IgD-negative memory B cell (primary cell): ENCODE measurements around the gene ZNF605. TPM values are rescaled to one million over a fixed set of nuclear protein-coding genes. Genes with fewer than 3 reads are reported as not detected.
A peak's percentile ranks its signal among the peaks of the same experiment; 100 is the strongest.
"Not testable (repeated sequence)": the region's sequence is repeated elsewhere in the genome, so short reads cannot be mapped to it uniquely, and the experiment has no call there.

ENCODE experiments used
- H3K27ac Mint-ChIP-seq, 3 donors: one replicate each; pipeline ENCODE4 v1.8.0; 2020 to 2022; ENCODE audit warnings: mild to moderate bottlenecking in 3 of 3, mixed read lengths in 3 of 3, moderate library complexity in 1 of 3
- H3K27me3 Mint-ChIP-seq: one replicate; pipeline ENCODE4 v1.8.0; 2021; ENCODE audit warnings: mixed read lengths
- H3K36me3 Mint-ChIP-seq: one replicate; pipeline ENCODE4 v1.8.0; 2020; ENCODE audit warnings: mild to moderate bottlenecking, mixed read lengths
- H3K4me1 Mint-ChIP-seq, 3 donors: one replicate each; pipeline ENCODE4 v1.8.0; 2020 to 2022; ENCODE audit warnings: mixed read lengths in 3 of 3, mild to moderate bottlenecking in 1 of 3
- H3K4me3 Mint-ChIP-seq, 4 donors: one replicate each; pipeline ENCODE4 v1.8.0; 2020 to 2022; ENCODE audit warnings: mild to moderate bottlenecking in 4 of 4, mixed read lengths in 4 of 4, moderate library complexity in 3 of 4
- H3K9me3 Mint-ChIP-seq, 3 donors: one replicate each; pipeline ENCODE4 v1.8.0; 2020 to 2021; ENCODE audit warnings: mixed read lengths in 3 of 3, mild to moderate bottlenecking in 1 of 3
- polyA plus RNA-seq: library from polyadenylated mRNA; unstranded; fragments of 300-500 nt; fragmentation: Illumina TruSeq; gene quantifications from one replicate; pipeline ENCODE4 v1.2.3, GENCODE V29; 2021

ZNF605 gene
- 3.6 TPM for polyA plus RNA-seq

DNA sequence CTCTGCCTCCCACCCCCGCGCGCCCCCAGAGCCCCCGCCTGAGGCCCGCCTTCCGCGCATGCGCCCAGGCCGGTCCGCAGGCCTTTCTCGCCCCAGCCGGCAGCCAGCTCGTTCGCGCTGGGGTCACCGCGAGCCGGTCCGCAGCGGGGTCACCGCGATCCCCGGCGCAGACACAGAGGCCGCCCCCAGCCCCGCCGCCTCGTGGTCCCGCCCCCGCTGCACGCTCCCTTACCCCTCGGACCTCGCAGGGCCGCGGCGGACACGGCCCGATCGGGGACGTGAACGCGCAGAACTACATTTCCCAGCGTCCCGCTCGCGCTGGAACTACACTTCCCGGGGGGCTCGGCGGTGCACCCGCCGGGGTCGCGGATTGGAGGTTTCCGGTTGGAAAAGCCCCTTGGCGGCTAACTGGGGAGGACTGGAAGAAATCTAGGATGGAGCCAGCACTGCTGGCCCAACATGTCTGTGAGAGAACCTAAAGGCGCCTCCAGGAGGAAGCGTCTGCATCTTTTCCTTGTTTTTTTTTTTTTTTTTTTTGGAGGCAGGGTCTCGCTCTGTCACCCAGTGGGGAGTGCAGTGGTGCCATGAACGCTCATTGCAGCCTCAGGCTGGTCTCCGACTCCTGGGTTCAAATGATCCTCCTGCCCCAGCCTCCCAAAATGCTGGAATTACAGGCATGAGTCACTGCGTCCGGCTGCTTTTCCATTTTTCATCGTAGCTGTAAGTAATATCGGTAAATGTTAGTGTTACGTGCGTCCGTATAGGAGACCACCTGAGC is at the start of gene ZNF605:
Gene ZNF605 (minus strand): TSS at position 296 of the 778 bp plus-strand sequence. CDS start 10,671 bp downstream, outside the sequence.
- Mint-ChIP-seq H3K27me3 (no peaks in the 10 kb centered on the region), H3K4me1 (peaks cover 16 to 23% (median 23%) of the 10 kb centered on the region in 3 donors), H3K27ac (peak within 1 kb of the TSS; percentile 74 to 97 (median 95)), H3K4me3 (peak within 1 kb of the TSS; percentile 93 to 99 (median 96)), H3K36me3 (peaks cover 4% of the 10 kb centered on the region), H3K9me3 (peaks cover 0 to 3% (median 2%) of the 10 kb centered on the region in 3 donors)

- Mint-ChIP-seq H3K36me3 (peaks cover 38% of the 10 kb centered on the region), H3K9me3 (peaks cover 9 to 27% (median 12%) of the 10 kb centered on the region in 3 donors), H3K4me3 (no peak overlapping the region), H3K27me3 (no peaks in the 10 kb centered on the region), H3K27ac (no peak overlapping the region), H3K4me1 (peaks cover 0 to 3% (median 2%) of the 10 kb centered on the region in 3 donors)
These were observed 42.6 kb upstream of the ZNF605 start for GRCh38 chr12:132998741-132999140.

DNA sequence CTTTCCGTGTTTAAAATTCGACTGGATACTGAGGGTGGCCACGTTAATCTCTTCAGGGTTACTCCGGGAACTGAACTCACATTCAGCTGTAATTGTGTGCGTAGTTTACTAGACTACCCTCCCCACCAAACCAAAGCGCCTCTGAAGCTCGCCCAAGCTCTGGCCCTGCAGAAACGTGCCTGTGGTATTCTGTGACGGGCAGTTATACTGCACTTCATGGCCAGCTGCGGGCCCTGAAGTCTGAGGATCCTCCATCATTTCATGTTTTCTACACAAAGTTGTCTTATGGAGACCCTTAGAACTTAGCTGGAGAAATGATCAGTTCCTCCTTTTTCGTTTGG is 30.7 kb upstream of the ZNF605 start:
- Mint-ChIP-seq H3K27me3 (no peaks in the 10 kb centered on the region), H3K36me3 (peaks cover 18% of the 10 kb centered on the region), H3K4me1 (peaks cover 13 to 29% (median 26%) of the 10 kb centered on the region in 3 donors), H3K27ac (peak overlapping the region in 2 of 3 donors; percentile 67 to 85), H3K4me3 (peak overlapping the region; percentile 95 to 97 (median 96)), H3K9me3 (peaks cover 6 to 13% (median 8%) of the 10 kb centered on the region in 3 donors)

GRCh38 chr12:132986001-132986884 is 30.1 kb upstream of the ZNF605 start, which contains the start of gene ZNF26:
Gene ZNF26 (plus strand): TSS chr12:132986367. CDS start chr12:132986841, 474 bp downstream.
- Mint-ChIP-seq H3K27me3 (no peaks in the 10 kb centered on the region), H3K9me3 (peaks cover 6 to 16% (median 8%) of the 10 kb centered on the region in 3 donors), H3K36me3 (peaks cover 18% of the 10 kb centered on the region), H3K4me1 (peaks cover 13 to 29% (median 26%) of the 10 kb centered on the region in 3 donors), H3K4me3 (peak within 1 kb of the TSS; percentile 95 to 97 (median 96)), H3K27ac (peak within 1 kb of the TSS; percentile 87 to 97 (median 96))

DNA sequence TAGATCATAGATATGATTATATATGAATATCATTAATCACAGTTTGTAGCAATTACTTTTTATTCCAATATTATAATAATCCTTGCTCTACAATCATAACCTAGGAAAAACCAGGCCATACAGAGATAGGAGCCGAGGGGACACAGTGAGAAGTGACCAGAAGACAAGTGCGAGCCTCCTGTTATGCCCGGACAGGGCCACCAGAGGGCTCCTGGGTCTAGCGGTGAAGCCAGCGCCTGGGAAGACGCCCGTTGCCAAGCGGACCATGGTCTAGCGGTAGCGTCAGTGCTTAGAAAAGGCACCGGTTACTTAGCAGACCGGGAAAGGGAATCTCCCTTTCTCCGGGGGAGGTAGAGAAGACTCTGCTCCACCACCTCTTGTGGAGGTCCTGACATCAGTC is 20.8 kb upstream of the ZNF605 start:
- H3K27ac Mint-ChIP-seq, H3K36me3 Mint-ChIP-seq, H3K4me3 Mint-ChIP-seq, H3K4me1 Mint-ChIP-seq, H3K27me3 Mint-ChIP-seq: not testable (repeated sequence)
- H3K9me3 Mint-ChIP-seq = peaks cover 12 to 44% (median 20%) of the 10 kb centered on the region in 3 donors

DNA sequence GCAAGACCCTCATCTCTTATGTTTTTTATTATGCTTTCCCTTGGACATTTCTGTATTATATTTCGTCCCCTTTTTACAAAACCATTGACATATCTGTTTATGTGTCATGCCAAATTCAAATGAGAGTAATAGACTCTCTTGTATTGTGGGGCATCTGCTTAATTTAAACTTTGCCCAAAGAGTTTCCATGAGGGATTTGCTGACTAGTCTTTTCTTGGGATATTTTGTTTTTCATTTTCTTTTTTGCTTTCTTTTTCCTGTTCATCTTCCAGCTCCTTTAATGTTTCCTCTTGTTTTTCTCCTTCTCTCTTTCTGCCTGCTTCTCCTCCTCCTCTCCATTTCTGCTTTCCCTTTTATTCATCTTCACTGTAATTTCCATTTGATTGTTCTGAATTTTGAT is 16.3 kb upstream of the ZNF605 start:
- H3K27ac Mint-ChIP-seq = peak overlapping the region in 1 of 3 donors; percentile 72
- H3K9me3 Mint-ChIP-seq = peaks cover 8 to 30% (median 11%) of the 10 kb centered on the region in 3 donors
- no peak overlapping the region for H3K4me3 Mint-ChIP-seq
- peaks cover 5% of the 10 kb centered on the region for H3K36me3 Mint-ChIP-seq
- H3K27me3 Mint-ChIP-seq = no peaks in the 10 kb centered on the region
- no peaks in the 10 kb centered on the region for H3K4me1 Mint-ChIP-seq

DNA sequence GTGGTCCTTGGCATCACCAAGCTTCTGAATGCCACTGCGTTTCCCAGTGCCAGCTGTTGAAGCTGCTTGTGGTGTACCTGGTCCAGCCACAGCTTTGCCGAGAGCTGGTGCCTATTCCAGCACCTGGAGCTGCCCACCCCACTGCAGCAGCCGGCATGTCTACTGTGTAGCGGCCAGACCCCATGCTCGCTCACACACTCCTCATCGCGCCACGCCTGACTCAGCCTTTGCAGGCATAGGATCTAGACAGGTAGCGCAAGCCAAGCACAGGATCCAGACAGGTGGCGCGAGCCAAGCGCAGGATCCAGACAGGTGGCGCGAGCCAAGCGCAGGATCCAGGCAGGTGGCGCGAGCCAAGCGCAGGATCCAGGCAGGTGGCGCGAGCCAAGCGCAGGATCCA is 11.6 kb upstream of the ZNF605 start:
- peaks cover 0 to 3% (median 0%) of the 10 kb centered on the region in 3 donors for H3K4me1 Mint-ChIP-seq
- H3K27ac Mint-ChIP-seq = no peak overlapping the region
- H3K9me3 Mint-ChIP-seq = peaks cover 0 to 18% (median 6%) of the 10 kb centered on the region in 3 donors
- H3K4me3 Mint-ChIP-seq = no peak overlapping the region
- H3K27me3 Mint-ChIP-seq = no peaks in the 10 kb centered on the region
- H3K36me3 Mint-ChIP-seq = peaks cover 13% of the 10 kb centered on the region

GRCh38 chr12:132966676-132967415 is 10.7 kb upstream of the ZNF605 start:
- Mint-ChIP-seq H3K4me1 (peaks cover 0 to 3% (median 0%) of the 10 kb centered on the region in 3 donors), H3K36me3 (peaks cover 13% of the 10 kb centered on the region), H3K9me3 (peaks cover 0 to 10% (median 2%) of the 10 kb centered on the region in 3 donors), H3K4me3 (no peak overlapping the region), H3K27me3 (no peaks in the 10 kb centered on the region), H3K27ac (no peak overlapping the region)

DNA sequence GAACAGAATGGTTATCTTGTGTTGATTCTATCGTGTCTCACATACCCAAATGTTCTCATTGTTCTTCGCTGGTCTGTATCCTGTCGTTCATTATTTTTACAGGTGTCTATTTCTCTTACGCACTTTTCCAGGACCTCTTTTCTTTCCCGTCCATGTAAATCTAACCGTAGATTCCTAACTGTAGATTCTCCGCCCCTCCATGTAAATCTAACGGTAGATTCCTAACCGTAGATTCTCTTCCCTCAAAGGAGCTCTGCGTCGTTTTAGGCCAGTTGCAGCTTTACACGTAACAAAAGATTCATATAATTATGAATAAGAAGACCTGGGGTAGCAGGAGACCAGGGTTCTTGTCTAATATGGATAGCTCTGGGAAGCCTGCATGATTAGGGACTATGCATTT is 9.7 kb upstream of the ZNF605 start:
- Mint-ChIP-seq H3K9me3 (peaks cover 0 to 7% (median 2%) of the 10 kb centered on the region in 3 donors), H3K27ac (no peak overlapping the region), H3K36me3 (peaks cover 14% of the 10 kb centered on the region), H3K27me3 (no peaks in the 10 kb centered on the region), H3K4me3 (no peak overlapping the region), H3K4me1 (peaks cover 0 to 5% (median 0%) of the 10 kb centered on the region in 3 donors)

DNA sequence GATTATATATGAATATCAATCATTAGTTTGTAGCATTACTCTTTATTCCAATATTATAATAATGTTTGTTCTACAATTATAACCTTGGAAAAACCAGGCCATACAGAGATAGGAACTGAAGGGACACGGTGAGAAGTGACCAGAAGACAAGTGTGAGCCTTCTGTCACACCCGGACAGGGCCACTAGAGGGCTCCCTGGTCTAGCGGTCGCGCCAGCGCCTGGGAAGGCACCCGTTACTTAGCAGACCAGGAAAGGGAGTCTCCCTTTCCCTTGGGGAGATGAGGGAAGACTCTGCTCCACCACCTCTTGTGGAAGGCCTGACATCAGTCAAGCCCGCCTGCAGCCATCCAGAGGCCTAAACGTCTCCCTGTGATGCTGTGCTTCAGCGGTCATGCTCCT is 7.8 kb upstream of the ZNF605 start:
- H3K4me3 Mint-ChIP-seq, H3K27me3 Mint-ChIP-seq, H3K27ac Mint-ChIP-seq, H3K9me3 Mint-ChIP-seq, H3K4me1 Mint-ChIP-seq: not testable (repeated sequence)
- H3K36me3 Mint-ChIP-seq = peaks cover 14% of the 10 kb centered on the region

DNA sequence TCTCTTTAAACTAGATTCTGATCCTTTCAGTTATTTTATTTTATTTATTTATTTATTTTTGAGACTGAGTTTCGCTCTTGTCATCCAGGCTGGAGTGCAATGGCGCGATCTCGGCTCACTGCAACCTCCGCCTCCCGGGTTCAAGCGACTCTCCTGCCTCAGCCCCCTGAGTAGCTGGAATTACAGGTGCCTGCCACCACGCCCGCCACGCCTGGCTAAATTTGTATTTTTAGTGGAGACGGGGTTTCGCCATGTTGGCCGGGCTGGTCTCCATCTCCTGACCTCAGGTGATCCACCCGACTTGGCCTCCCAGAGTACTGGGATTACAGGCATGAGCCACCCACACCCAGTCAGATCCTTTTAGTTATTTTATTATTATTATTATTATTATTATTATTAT is 5.7 kb upstream of the ZNF605 start:
- peaks cover 14% of the 10 kb centered on the region for H3K36me3 Mint-ChIP-seq
- H3K27me3 Mint-ChIP-seq, H3K27ac Mint-ChIP-seq, H3K4me1 Mint-ChIP-seq, H3K9me3 Mint-ChIP-seq, H3K4me3 Mint-ChIP-seq: not testable (repeated sequence)

DNA sequence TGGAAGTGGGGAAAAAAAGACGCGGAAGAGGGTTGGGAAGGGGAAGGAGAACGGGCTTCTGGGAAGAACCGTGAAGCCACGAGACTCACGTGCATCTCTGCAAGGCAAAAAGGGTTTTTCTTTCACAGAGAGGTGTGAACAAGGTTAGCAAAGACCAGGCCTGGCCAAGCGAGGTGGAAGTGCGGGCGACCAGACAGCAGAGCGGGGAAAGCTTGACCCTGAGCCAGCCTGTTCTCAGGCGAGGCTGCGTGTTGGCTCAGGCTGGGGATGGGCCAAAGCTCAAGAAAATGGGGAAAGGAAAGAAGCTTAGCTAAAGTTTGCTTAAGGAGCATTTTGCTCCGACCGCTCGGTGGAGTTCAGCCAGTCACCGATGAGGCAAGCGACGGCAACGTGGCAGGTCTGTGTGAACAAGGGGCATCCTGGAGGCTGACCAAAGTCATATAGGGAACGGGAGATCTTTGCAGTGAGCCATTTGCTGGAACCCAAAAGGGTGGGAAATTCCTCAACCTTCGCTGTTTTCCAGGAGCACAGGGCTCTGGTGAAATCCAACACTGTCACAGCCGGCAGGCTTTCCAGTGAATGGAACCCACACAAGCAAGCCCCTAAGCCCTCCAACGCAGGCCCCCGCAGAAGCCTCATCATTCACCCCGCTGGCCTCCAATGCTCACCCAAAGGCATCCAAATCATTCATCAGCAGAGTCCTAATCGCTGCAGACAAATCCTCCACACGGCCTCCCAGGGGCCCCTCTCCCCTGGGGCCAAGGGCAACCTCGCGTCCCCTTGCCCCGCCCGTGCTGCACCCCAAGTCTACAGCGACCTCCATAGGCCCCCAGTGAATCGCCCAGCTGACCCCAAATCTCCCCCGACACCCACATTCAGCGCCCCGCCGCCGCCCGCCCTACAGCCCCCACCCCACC is 754 bp downstream of the ZNF605 start:
- Mint-ChIP-seq H3K27me3 (no peaks in the 10 kb centered on the region), H3K27ac (peak overlapping the region; percentile 74 to 87 (median 78)), H3K4me1 (peaks cover 16 to 23% (median 22%) of the 10 kb centered on the region in 3 donors), H3K36me3 (peaks cover 4% of the 10 kb centered on the region), H3K9me3 (peaks cover 0 to 3% (median 2%) of the 10 kb centered on the region in 3 donors), H3K4me3 (peak overlapping the region; percentile 93 to 99 (median 96))

DNA sequence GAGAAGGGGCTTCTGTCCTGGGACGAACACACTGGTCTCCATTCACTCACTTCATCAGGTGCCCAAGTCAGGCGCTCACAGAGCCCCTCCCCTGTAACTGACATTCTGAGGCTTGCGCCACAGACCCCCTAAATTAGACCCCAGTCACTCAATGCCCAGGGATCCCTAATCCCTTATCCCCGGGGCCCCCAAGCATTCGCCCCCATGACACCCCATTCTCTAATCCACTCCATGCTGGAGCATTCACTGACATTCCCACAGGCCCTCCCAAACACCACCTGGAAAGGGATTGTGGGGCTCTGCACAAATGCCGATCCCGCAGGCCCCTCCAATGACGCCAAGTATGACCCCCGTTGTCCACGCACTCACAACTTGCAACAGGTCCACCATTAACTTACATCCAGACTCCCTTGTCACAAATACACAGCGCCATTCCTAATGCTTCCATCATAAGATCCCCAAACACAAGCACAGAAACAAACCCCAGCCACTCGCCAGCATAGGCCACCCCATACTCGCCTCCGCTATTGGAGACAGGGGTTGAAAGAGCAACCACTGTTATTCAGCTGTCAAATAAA is 1.5 kb downstream of the ZNF605 start:
- Mint-ChIP-seq H3K27me3 (no peaks in the 10 kb centered on the region), H3K9me3 (peaks cover 0 to 2% (median 2%) of the 10 kb centered on the region in 3 donors), H3K4me1 (peaks cover 16 to 22% (median 20%) of the 10 kb centered on the region in 3 donors), H3K4me3 (peak overlapping the region; percentile 93 to 99 (median 96)), H3K36me3 (peaks cover 5% of the 10 kb centered on the region), H3K27ac (peak overlapping the region in 2 of 3 donors; percentile 74 to 87)
